HAP-1 (cell line): ENCODE results near the gene MDN1.

ENCODE experiments used
- DNase-seq, 2 experiments: peaks; one replicate each; pipeline ENCODE4 v3.0.0-alpha.2; 2016 to 2020; ENCODE audit warnings: low spot score in 2 of 2
- H3K27me3 ChIP-seq: fragments of 250-450 bp; sonication (Bioruptor Pico); 2 replicates; pipeline ENCODE4 v1.5.1; 2020; ENCODE audit warnings: low read depth, mild to moderate bottlenecking, moderate library complexity
- H3K36me3 ChIP-seq: fragments of 250-450 bp; sonication (Bioruptor Pico); replicated peaks from 2 replicates; pipeline ENCODE4 v1.5.1; 2020; ENCODE audit warnings: mild to moderate bottlenecking
- H3K4me1 ChIP-seq: fragments of 250-450 bp; sonication (Bioruptor Pico); 2 replicates; pipeline ENCODE4 v1.5.1; 2020; ENCODE audit warnings: mild to moderate bottlenecking
- H3K4me3 ChIP-seq: fragments of 250-450 bp; sonication (Bioruptor Pico); 2 replicates; pipeline ENCODE4 v1.5.1; 2020; ENCODE audit warnings: mild to moderate bottlenecking, moderate library complexity
- H3K9me3 ChIP-seq: fragments of 250-450 bp; sonication (Bioruptor Pico); 2 replicates; pipeline ENCODE4 v1.5.1; 2020; ENCODE audit warnings: mild to moderate bottlenecking, moderate library complexity
- in situ Hi-C: fragments of 300-500 bp; cut with MboI; formaldehyde crosslinking; loops from 3 replicates; pipeline ENCODE4 v1.14.3; 2020; ENCODE audit warnings: low sequenced_read_pairs, inconsistent platforms, mixed read lengths

MDN1 gene

DNA sequence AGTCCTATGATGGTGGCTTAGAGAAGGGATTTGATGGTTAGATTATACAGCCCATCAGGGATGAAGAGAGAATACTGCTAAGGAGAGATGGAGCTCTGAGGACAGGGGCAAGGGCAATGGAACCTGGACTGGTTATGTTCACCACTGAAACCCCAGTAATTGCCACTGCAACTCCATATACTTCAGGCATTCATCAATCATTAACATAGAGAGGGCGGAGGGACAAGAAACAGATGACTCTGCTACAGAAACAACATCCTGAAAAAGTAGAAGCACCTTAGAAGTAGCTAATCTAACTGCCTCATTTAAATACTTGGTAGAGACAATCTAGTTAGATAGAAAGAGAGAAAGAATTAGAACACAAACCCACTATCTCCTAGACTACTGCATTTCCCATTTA, 89.8 kb downstream of the MDN1 start:
- H3K4me1 ChIP-seq = peaks cover 14% of the 10 kb centered on the region
- no peak for DNase-seq
- in situ Hi-C loops = no loop called here
- peaks cover 73% of the 10 kb centered on the region for H3K36me3 ChIP-seq
- no peaks in the 10 kb centered on the region for H3K27me3 ChIP-seq
- no peak overlapping the region for H3K4me3 ChIP-seq
- no peaks in the 10 kb centered on the region for H3K9me3 ChIP-seq

GRCh38 chr6:89727501-89727900, 92.1 kb downstream of the MDN1 start:
- H3K9me3 ChIP-seq = no peaks in the 10 kb centered on the region
- peaks cover 10% of the 10 kb centered on the region for H3K4me1 ChIP-seq
- no peaks in the 10 kb centered on the region for H3K27me3 ChIP-seq
- peaks cover 81% of the 10 kb centered on the region for H3K36me3 ChIP-seq
- no peak overlapping the region for H3K4me3 ChIP-seq
- in situ Hi-C loops = no loop called here
- DNase-seq = no peak

DNA sequence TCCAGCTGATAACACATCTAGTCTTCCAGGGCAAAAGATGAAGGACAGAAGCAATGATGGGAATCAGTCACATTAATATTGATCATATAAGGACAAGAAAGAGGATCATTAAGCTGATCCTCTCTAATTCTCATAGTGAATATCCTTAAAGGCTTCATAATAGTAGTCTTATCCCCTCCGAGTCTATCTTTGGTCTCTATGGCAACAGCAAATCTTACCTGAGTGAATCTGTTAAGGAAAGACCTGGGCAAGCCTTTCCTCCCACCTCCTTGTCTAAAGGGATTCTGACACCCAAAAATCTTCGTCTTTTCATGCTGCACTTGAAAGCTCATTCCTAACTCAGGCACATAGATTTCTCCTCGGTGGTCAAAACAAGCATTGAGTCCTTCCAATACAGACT, 94.6 kb downstream of the MDN1 start:
- Histone ChIP-seq H3K4me1 (no peaks in the 10 kb centered on the region), H3K36me3 (peaks cover 80% of the 10 kb centered on the region), H3K9me3 (no peaks in the 10 kb centered on the region), H3K4me3 (no peak overlapping the region), H3K27me3 (no peaks in the 10 kb centered on the region)
- in situ Hi-C loops = no loop called here
- no peak for DNase-seq

- Histone ChIP-seq H3K4me1 (no peaks in the 10 kb centered on the region), H3K27me3 (no peaks in the 10 kb centered on the region), H3K4me3 (no peak overlapping the region), H3K9me3 (no peaks in the 10 kb centered on the region), H3K36me3 (peaks cover 76% of the 10 kb centered on the region)
- DNase-seq = no peak
- in situ Hi-C loops = no loop called here
These were observed 96.5 kb downstream of the MDN1 start for GRCh38 chr6:89723046-89723445.

DNA sequence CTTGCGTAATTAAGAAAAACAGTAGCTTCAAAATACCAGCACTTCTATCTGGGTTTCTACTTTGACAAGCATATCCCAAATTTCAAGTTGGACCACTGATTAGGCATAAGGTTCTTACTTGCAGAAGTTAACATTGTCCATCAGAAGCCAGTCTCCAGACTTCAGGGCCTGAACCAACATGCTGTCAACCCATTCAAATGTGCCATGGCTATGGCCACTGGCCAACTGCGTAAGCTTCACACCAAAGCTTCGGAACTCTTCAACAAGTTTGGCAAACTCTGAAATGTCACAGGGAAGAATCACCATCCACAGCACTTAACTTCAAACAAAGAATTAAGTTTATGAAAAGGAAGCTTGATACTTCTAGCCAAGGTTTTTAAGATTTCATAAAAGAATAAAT, 103.1 kb downstream of the MDN1 start:
- in situ Hi-C loops = no loop called here
- H3K27me3 ChIP-seq = no peaks in the 10 kb centered on the region
- H3K9me3 ChIP-seq = no peaks in the 10 kb centered on the region
- H3K36me3 ChIP-seq = peaks cover 84% of the 10 kb centered on the region
- H3K4me1 ChIP-seq = no peaks in the 10 kb centered on the region
- H3K4me3 ChIP-seq = no peak overlapping the region
- DNase-seq = no peak

DNA sequence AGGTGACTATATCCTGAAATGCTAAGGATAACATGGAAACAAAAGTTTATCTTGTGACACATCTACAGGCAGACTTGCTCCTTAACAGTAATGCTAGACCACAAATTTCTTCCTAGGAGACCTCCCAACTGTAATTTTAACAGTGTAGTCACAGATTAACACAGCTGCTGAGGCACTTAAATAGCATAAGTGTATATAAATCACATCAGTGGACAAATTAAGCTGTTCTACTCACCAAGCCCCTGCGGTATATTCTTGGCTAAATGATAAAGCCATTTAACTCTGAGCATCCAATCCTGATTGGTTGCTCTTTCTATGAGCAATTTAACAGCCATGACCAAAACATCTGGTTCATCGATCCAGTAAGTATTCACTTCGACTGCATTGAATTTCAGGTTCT, 107.8 kb downstream of the MDN1 start:
- Histone ChIP-seq H3K4me1 (no peaks in the 10 kb centered on the region), H3K27me3 (no peaks in the 10 kb centered on the region), H3K4me3 (no peak overlapping the region), H3K9me3 (no peaks in the 10 kb centered on the region), H3K36me3 (peaks cover 93% of the 10 kb centered on the region)
- in situ Hi-C loops = no loop called here
- no peak for DNase-seq

- in situ Hi-C loops = no loop called here
- no peaks in the 10 kb centered on the region for H3K4me1 ChIP-seq
- peaks cover 82% of the 10 kb centered on the region for H3K36me3 ChIP-seq
- H3K27me3 ChIP-seq = no peaks in the 10 kb centered on the region
- no peak for DNase-seq
- H3K9me3 ChIP-seq = no peaks in the 10 kb centered on the region
- no peak overlapping the region for H3K4me3 ChIP-seq
These were observed 111.3 kb downstream of the MDN1 start for GRCh38 chr6:89708316-89708715.

DNA sequence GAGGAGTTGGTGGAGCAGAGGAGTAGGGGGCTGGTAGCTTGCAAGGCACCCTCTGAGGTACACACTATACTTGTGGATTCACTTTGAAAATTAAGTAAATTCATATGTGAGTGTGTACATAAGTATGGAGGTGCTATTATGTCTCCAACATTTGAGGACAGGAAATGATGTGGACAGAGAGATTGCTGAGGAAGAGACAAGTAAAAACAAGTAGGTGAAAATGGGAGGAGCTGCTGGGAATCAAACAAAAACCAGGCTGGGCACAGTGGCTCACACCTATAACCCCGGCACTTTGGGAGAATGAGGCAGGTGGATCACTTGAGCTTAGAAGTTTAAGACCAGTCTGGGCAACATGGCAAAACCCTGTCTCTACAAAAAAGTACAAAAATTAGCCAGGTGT, 111.8 kb downstream of the MDN1 start:
- H3K4me1 ChIP-seq = no peaks in the 10 kb centered on the region
- no peaks in the 10 kb centered on the region for H3K9me3 ChIP-seq
- H3K36me3 ChIP-seq = peaks cover 78% of the 10 kb centered on the region
- H3K4me3 ChIP-seq = no peak overlapping the region
- no peaks in the 10 kb centered on the region for H3K27me3 ChIP-seq
- DNase-seq = no peak
- in situ Hi-C loops = no loop called here

DNA sequence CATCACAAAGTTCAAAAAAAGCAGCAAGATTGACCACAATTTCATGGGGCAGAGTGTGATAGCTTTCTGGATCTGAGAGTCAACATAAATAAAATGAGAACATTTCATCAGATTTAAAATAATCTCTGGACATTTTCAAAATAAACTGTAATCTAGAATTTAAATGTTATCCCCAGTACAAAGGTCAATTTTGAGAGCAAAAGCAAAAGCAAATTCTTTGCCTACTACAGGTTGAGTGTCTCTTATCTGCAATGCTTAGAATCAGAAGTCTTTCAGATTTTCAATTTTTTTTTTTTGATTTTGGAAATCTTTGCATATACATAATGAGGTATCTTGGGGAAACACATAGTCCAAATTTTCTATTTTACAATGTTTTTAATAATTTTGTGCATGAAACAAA, 113.5 kb downstream of the MDN1 start:
- Histone ChIP-seq H3K9me3 (no peaks in the 10 kb centered on the region), H3K4me1 (no peaks in the 10 kb centered on the region), H3K36me3 (peaks cover 80% of the 10 kb centered on the region), H3K27me3 (no peaks in the 10 kb centered on the region), H3K4me3 (no peak overlapping the region)
- in situ Hi-C loops = no loop called here
- DNase-seq = no peak

DNA sequence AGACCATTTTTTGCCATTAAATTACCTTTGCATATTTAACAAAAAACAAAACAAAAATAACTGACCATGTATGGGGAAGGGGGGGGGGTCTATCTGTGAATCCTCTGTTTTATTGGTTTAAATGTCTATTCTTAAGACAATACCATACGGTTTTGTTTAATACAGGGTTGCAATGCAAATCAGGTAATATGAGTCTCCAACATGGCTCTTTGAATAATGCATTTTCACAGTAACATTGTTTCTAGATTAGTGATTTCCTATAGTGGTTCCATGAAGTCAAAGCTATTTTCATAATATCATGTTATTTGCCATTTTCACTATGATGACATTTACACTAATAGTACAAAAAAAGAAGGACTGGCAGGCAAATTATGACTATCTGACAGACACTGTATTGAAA, 116.3 kb downstream of the MDN1 start:
- no peaks in the 10 kb centered on the region for H3K27me3 ChIP-seq
- H3K36me3 ChIP-seq = peaks cover 81% of the 10 kb centered on the region
- H3K4me1 ChIP-seq = no peaks in the 10 kb centered on the region
- no peak for DNase-seq
- in situ Hi-C loops = no loop called here
- H3K4me3 ChIP-seq = no peak overlapping the region
- H3K9me3 ChIP-seq = no peaks in the 10 kb centered on the region

DNA sequence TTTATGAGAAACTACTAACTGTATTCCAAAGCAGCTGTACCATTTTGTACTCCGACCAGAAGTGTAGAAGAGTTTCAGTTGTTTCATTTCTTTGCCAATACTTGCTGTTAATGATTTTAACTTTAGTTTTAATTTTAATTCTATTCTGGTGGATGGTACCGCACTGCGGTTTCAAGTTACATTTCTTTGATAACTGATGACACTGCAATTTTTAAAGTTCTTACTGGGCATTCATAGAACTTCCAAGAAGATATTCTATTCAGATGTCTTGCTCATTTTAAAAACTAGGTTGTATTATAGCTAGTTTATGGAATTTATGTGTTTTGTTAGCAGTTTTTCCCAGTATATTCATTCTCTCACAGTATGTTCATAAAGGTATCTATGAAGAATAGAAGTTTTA, 117.2 kb downstream of the MDN1 start:
- H3K9me3 ChIP-seq = no peaks in the 10 kb centered on the region
- no peaks in the 10 kb centered on the region for H3K27me3 ChIP-seq
- H3K4me1 ChIP-seq = no peaks in the 10 kb centered on the region
- DNase-seq = no peak
- in situ Hi-C loops = no loop called here
- H3K4me3 ChIP-seq = no peak overlapping the region
- H3K36me3 ChIP-seq = peaks cover 76% of the 10 kb centered on the region

GRCh38 chr6:89695667-89696066, 123.9 kb downstream of the MDN1 start:
- Histone ChIP-seq H3K9me3 (no peaks in the 10 kb centered on the region), H3K27me3 (no peaks in the 10 kb centered on the region), H3K4me3 (no peak overlapping the region), H3K36me3 (peaks cover 81% of the 10 kb centered on the region), H3K4me1 (no peaks in the 10 kb centered on the region)
- no peak for DNase-seq
- in situ Hi-C loops = no loop called here

GRCh38 chr6:89694428-89694827, 125.2 kb downstream of the MDN1 start:
- no peaks in the 10 kb centered on the region for H3K4me1 ChIP-seq
- no peaks in the 10 kb centered on the region for H3K27me3 ChIP-seq
- in situ Hi-C loops = no loop called here
- H3K9me3 ChIP-seq = no peaks in the 10 kb centered on the region
- no peak for DNase-seq
- H3K4me3 ChIP-seq = no peak overlapping the region
- peaks cover 80% of the 10 kb centered on the region for H3K36me3 ChIP-seq

DNA sequence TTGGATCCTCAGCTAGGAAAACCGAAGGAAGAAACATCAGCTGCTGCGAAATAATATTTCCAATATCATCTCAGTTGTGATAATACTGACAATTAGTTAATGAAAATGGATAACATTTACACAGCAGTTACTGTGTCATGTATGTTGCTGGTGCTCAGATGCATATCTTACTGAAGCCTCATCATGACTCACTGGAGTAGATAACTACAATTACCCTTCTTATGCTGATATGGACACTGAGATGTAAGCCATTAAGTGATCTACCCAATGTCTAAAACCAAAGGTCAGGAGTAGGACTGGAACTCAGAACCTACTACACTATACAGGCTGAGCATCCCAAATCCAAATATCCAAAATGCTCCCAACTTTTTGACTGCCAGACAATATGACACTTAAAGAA, 126.4 kb downstream of the MDN1 start:
- in situ Hi-C loops = no loop called here
- H3K36me3 ChIP-seq = peaks cover 81% of the 10 kb centered on the region
- no peaks in the 10 kb centered on the region for H3K9me3 ChIP-seq

DNA sequence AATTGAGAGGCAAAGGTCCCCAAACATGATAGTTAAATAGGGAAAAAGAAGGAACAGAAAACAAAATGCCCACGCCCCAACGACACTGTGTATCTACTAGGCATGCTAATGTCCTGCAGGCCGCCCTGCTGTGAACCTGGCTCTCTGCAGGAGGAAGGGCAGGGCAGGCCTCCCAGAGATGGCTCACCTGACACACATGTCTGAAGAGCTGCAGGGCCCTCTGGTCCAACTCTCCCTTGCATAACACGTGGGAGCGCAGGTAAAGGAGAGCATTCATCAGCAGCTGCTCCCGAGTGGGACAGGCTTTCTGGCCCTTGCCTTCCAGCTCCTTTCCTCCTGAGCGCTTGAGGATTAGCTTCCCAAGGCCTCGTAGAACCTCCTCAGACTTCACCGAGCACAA, 127.3 kb downstream of the MDN1 start:
- Histone ChIP-seq H3K4me3 (no peak overlapping the region), H3K4me1 (no peaks in the 10 kb centered on the region), H3K36me3 (peaks cover 86% of the 10 kb centered on the region), H3K9me3 (no peaks in the 10 kb centered on the region), H3K27me3 (no peaks in the 10 kb centered on the region)
- no peak for DNase-seq
- in situ Hi-C loops = no loop called here

More for the DNA sequence above, 126.4 kb downstream of the MDN1 start:
- Histone ChIP-seq H3K4me3 (no peak overlapping the region), H3K4me1 (no peaks in the 10 kb centered on the region), H3K27me3 (no peaks in the 10 kb centered on the region)
- no peak for DNase-seq
